NCI-H2227 treated with DMSO at 0.1 percent for 48 hours (cell line): ENCODE measurements around the gene VAT1L.

Source experiments
- DNase-seq: peaks from one replicate; lab custom pipeline; 2025; lab: John Stamatoyannopoulos, UW

VAT1L gene

GRCh38 chr16:77782694-77783093 is 5.7 kb upstream of the VAT1L start:
- DNase-seq = no peak

- no peak for DNase-seq
Measured at GRCh38 chr16:77784441-77785372, 3.7 kb upstream of the VAT1L start.

GRCh38 chr16:77785373-77785764 is 3.0 kb upstream of the VAT1L start:
- no peak for DNase-seq

DNA sequence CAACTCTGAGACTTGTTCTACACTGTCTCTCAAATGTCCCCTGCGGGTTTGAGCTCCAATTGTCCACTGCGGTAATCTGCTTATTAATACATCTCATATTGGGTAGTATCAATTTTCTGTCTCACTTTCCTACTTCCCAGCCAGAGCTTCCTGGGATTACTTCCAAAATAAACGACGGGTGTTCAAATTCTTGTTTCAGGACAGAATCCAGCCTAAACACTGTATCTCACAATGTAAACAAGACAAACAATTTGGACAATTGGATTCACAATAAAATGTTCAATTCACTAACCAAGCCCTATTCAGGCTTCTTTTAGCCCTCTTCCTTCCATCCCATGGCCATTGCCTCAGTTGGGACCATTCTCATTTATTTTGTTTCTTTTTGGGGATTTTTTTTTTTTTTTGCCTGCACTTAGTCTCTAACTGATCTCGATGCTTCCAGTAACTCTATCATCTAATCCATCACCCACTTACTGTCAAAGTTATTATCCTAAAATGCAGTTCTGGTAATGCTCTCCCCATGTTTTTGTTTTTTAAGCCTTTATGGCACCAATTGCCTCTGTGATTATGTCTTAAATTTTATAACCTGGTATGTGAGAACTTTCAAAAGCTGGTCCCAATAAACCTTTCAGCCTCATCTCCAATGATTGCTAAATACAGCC is 2.0 kb upstream of the VAT1L start:
- DNase-seq = no peak

DNA sequence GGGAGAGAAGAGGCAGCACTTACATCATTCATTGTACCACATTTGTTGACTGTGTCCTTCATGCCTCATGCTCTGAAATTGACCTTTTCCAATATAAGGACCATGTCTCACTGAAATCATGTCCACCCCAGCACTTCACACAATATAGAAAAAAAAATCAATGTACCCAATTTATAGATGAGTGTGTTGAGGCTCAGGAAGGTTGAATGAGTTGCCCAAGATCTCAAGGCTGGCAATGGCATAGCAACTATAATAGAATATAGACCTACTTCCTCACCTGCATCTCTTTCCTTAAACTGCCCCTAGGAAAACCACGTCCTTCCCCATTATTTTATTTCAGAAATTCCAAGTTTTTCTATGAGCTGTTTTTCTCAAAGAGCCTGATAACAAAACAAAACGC is 912 bp upstream of the VAT1L start:
- DNase-seq = no peak

DNA sequence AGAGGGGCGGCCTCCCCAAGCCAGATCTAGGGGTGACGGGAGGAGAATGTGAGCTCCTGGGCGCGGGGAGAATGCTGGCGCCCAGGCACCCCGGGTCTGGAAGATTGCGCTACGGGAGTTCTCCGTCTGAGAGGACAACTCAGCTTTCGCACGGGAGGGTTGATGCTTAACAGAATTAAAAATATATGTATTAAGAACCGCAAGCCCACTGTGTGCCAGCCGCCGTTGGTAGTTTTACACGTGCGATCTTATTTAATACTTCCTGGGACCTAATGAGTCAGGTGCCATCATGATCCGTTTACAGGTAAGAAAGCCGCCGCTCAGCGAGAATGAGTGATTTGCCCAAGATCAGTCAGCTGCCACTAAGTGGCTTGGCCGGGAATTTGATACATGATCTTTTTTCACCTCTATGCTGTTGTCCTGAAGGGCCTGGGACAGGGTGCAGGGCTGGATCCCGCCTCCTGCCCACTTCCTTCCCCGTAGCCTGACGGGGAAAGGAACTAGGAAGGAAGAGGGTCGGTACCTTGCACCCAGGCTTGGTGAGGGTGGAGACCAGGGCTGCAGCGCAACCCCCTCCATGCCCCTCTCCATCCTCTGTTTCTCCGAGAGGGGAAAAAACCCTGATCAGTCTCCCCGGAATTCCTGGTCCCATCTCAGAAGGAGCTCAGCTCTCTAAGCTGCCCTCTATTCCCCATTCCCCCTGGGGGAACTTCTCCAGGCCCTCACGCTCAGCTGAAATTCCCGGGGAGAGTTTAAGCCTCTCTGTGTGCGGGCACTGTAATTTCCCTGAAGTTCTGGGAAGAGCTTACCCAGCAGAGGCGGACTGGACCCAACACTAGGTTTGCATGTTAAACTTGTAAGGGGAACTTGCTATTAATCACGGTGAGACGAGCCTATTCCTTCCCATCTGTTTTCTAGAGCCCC is 983 bp downstream of the VAT1L start:
- DNase-seq = no peak

DNA sequence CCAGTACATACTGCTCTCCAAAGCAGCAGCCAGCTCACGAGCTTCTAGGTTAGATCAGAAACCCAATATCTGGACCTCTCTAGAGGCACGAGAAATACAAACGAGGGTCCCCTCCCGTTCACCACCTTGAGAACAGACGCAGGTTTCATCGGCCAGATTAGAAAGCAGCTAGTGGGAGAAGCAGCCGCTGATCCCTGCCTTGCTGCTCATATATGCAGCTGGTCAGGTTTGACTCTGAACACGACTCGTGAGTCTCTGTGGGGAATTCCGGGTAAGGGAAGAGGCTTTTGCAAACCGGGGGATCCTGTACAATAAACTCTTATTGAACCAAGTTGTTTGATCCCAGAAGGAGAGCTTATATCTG is 1.6 kb downstream of the VAT1L start:
- no peak for DNase-seq

GRCh38 chr16:77790912-77791311 is 2.5 kb downstream of the VAT1L start:
- no peak for DNase-seq

- DNase-seq = no peak
Measured at GRCh38 chr16:77793417-77793816, 5.1 kb downstream of the VAT1L start.

DNA sequence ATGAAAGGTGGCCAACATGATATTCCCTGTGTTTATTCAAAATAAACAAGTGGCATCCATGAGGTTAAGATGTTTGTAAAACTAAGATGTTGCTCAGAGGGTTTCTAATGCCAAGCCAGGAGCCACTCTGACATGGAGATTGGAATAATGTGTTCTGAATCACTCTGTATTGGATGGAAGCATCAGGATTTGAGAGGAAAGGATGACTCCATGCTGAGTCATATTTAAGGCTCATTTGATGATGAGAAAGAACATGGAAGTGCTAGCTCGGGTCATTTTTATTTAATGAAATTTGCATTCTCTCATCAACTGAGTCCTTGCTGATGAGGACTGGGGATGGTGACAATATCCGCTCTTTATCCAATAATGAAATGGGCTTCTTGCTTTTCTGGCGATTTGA is 6.2 kb downstream of the VAT1L start:
- no peak for DNase-seq

GRCh38 chr16:77801817-77802216 is 13.5 kb downstream of the VAT1L start:
- no peak for DNase-seq

DNA sequence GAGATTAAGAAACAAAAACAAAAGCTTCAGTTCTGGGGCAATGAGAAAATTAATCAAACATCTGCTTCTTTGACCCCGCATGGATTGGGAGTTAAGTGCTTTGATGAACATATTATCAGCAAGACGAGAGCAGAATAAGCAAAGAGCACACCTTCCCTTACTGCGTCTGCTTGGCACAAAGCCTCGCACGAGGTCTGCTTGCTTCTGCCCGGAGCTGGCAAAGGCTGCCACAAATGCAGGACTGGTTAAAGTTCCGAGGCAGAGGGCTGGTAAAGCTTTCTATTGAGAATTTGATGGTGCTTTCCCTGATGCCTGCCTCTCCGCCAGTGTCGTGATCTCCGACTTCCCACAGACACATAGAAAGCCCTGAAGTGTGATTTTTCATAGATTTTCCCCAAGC is 17.0 kb downstream of the VAT1L start:
- DNase-seq = no peak

DNA sequence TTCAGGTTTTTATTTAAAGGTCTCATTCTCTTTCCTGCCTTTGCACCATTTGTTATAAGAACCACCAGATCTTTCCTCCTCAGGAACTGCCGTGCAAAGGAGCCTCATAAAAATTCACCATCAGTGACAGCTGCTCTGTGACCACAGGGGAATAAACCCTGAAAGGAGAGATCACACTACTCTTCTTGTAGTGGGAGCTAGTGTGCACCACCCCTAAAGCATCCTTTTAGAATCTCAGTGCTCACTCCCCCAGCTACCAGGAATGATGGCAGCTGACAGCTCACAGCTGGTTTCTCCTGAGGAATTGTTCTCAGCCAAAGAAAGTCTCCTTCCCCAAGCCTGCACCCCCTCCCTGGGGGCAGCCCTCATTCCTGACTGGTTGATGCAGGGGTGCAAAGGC is 18.7 kb downstream of the VAT1L start:
- no peak for DNase-seq

DNA sequence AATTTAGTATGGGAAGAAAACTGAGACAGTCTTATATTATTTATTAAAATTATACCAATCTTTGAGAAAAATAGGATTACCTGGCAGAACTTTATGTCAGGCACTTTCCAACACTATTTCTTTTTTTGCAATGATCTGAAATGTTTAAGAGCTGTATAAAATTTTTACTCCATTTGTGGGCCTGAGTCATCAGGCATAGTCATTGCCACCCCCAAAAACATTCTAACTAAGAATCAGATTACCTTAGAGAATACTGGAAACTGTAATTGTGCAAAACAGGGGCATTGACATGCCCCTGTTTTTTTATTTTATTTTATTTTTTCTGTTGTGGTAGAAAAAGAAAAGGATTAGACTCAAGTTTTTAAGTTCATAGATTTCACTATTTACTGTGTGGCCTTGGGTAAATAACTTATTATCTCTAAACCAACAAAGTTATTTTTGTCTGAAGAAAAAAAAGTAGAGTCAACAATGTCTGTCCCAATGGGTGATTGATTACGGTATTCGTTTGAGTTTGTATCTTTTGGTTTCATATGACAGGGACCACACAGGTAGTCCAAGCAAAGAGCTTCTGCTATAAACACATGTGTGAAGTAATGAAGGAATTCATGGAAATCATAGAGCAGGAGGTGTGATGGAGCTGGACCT is 24.6 kb downstream of the VAT1L start:
- no peak for DNase-seq

- no peak for DNase-seq
Measured at GRCh38 chr16:77816293-77816692, 27.9 kb downstream of the VAT1L start.

DNA sequence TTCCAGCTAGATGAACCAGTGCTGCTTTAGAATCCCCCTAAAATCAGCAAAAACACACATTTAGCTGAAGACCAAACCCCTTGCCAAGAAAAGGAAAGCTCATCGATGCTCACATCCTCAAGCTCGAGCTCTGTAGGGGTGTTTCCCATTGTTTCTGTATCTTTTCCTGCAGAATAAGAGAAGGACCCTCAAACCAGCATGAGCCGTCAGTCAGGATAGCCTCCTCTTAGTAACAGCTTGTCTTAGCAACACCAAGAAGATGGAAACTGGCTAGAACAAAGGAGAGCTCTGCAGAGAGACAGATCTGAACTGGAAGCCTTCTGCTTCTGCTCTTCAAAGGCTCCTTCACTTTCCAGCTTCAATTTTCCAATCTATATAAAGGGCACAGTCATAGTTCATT is 32.0 kb downstream of the VAT1L start:
- no peak for DNase-seq

DNA sequence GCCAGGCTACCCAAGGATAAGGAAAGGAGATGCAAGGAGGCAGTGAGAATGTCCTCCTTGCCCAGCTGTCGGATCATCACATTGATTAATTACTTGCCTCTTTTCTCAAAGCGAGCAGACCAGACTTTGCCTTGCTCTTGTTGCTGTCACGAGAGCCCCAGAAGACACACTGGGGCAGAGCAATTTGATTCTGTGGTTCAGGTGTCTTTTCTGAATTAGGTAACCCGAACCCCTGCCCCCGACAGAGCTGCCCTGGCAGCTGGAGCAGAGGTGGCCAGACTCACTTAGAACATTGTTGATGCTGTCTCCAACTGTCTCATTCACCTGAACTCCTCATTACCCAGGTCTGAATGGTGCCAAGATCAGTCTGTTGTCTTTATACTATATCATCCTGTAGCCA is 34.3 kb downstream of the VAT1L start:
- DNase-seq = no peak

GRCh38 chr16:77823067-77823466 is 34.7 kb downstream of the VAT1L start:
- no peak for DNase-seq

- no peak for DNase-seq
Measured at GRCh38 chr16:77825196-77825595, 36.8 kb downstream of the VAT1L start.

DNA sequence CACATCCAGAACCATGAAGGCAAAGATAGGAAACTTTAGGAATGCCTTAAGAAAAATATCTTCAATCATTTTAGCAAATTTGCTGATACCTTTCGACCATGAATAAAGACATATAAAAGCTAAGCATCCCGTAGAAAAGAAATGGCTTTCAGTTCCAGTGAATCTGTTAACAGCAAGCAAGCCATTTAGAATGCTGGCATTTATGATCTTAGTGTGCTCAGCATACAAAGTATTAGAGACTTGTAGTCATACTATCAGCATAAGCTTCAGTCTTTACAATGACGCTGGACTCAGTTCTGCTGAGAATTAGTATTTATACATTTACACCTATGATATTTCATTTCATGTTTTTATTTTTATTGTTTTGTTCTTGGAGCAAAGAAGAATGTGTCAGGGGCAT is 38.7 kb downstream of the VAT1L start:
- DNase-seq = no peak

GRCh38 chr16:77833921-77834634 is 45.7 kb downstream of the VAT1L start:
- DNase-seq = no peak
